TTC549 (cell line): Measurements from ENCODE around the gene CENPM.

Experiments used
- FAIRE-seq: peaks from 2 replicates; lab custom pipeline; 2012; peaks lifted over from hg19 to GRCh38; lab: Jason Lieb, UNC

CENPM gene

GRCh38 chr22:41913040-41913719, 33.8 kb downstream of the CENPM start:
- FAIRE-seq = no peak

- no peak for FAIRE-seq
Measured at GRCh38 chr22:41912338-41913039, 34.5 kb downstream of the CENPM start.

- no peak for FAIRE-seq
Measured at GRCh38 chr22:41911001-41911611, 35.8 kb downstream of the CENPM start.

GRCh38 chr22:41910050-41911000, 36.6 kb downstream of the CENPM start:
- FAIRE-seq = no peak

GRCh38 chr22:41909310-41910049, 37.5 kb downstream of the CENPM start:
- no peak for FAIRE-seq

GRCh38 chr22:41908411-41909309, 38.3 kb downstream of the CENPM start:
- no peak for FAIRE-seq

GRCh38 chr22:41907436-41908401, 39.2 kb downstream of the CENPM start:
- FAIRE-seq = no peak

GRCh38 chr22:41906822-41907221, 40.1 kb downstream of the CENPM start:
- FAIRE-seq = no peak

GRCh38 chr22:41905411-41906202, 41.3 kb downstream of the CENPM start:
- no peak for FAIRE-seq

GRCh38 chr22:41904450-41905410, 42.2 kb downstream of the CENPM start:
- FAIRE-seq = no peak

- FAIRE-seq = no peak
Measured at GRCh38 chr22:41902932-41903421, 44.0 kb downstream of the CENPM start.

GRCh38 chr22:41902016-41902415, 44.9 kb downstream of the CENPM start:
- FAIRE-seq = no peak

- no peak for FAIRE-seq
Measured at GRCh38 chr22:41900652-41901312, 46.2 kb downstream of the CENPM start.

- FAIRE-seq = no peak
Measured at GRCh38 chr22:41899992-41900651, 46.8 kb downstream of the CENPM start.

GRCh38 chr22:41899110-41899509, 47.8 kb downstream of the CENPM start:
- no peak for FAIRE-seq

GRCh38 chr22:41898645-41899044, 48.3 kb downstream of the CENPM start:
- FAIRE-seq = no peak
